Neural crest cell (in vitro differentiated cells): ENCODE results near the gene BTG2. TPM values are rescaled to one million over a fixed set of nuclear protein-coding genes. Genes with fewer than 3 reads are reported as not detected.
A peak's percentile ranks its signal among the peaks of the same experiment; 100 is the strongest.

Experiments used
- DNase-seq: peaks from one replicate; pipeline ENCODE4 v3.0.0; 2021; ENCODE audit warnings: low read depth, mixed read lengths, low spot score
- H3K27ac Mint-ChIP-seq: one replicate; pipeline ENCODE4 v1.8.0; 2021; ENCODE audit warnings: mild to moderate bottlenecking, mixed read lengths; ENCODE audit not compliant: unreplicated experiment
- H3K27me3 Mint-ChIP-seq: 2 replicates; pipeline ENCODE4 v1.8.0; 2021; ENCODE audit warnings: low read depth, mild to moderate bottlenecking, mixed read lengths
- H3K36me3 Mint-ChIP-seq: 2 replicates; pipeline ENCODE4 v1.8.0; 2021; ENCODE audit warnings: low read depth, mild to moderate bottlenecking, mixed read lengths
- H3K4me1 Mint-ChIP-seq: 2 replicates; pipeline ENCODE4 v1.8.0; 2021; ENCODE audit warnings: mixed read lengths
- H3K4me3 Mint-ChIP-seq: one replicate; pipeline ENCODE4 v1.8.0; 2021; ENCODE audit warnings: mild to moderate bottlenecking, mixed read lengths
- H3K9me3 Mint-ChIP-seq: 2 replicates; pipeline ENCODE4 v1.8.0; 2021; ENCODE audit warnings: mixed read lengths
- total RNA-seq: library from RNA; stranded (reverse); gene quantifications from 2 replicates; pipeline ENCODE4 v1.2.1, GENCODE V29; 2021
- TF ChIP-seq, protein P1 (sequence below): fragments of 200-600 bp; sonication (generic); conservative IDR thresholded peaks from 2 replicates; pipeline ENCODE4 v1.5.0; 2021; ENCODE audit warnings: antibody characterized with exemption, mild to moderate bottlenecking

BTG2 gene
- total RNA-seq, 1 donor from 2014 or later: 18.1 TPM

- no peaks in the 10 kb centered on the region for H3K27me3 Mint-ChIP-seq
- H3K27ac Mint-ChIP-seq: peak overlapping the region; percentile 86
- DNase-seq: no peak
- H3K4me1 Mint-ChIP-seq: peaks cover 29% of the 10 kb centered on the region
- H3K9me3 Mint-ChIP-seq: no peaks in the 10 kb centered on the region
- no peak overlapping the region for H3K4me3 Mint-ChIP-seq
- no peaks in the 10 kb centered on the region for H3K36me3 Mint-ChIP-seq
- TF ChIP-seq, protein P1, sequence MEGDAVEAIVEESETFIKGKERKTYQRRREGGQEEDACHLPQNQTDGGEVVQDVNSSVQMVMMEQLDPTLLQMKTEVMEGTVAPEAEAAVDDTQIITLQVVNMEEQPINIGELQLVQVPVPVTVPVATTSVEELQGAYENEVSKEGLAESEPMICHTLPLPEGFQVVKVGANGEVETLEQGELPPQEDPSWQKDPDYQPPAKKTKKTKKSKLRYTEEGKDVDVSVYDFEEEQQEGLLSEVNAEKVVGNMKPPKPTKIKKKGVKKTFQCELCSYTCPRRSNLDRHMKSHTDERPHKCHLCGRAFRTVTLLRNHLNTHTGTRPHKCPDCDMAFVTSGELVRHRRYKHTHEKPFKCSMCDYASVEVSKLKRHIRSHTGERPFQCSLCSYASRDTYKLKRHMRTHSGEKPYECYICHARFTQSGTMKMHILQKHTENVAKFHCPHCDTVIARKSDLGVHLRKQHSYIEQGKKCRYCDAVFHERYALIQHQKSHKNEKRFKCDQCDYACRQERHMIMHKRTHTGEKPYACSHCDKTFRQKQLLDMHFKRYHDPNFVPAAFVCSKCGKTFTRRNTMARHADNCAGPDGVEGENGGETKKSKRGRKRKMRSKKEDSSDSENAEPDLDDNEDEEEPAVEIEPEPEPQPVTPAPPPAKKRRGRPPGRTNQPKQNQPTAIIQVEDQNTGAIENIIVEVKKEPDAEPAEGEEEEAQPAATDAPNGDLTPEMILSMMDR: no peak
Observed at GRCh38 chr1:203274603-203275381, 30.5 kb upstream of the BTG2 start.

DNA sequence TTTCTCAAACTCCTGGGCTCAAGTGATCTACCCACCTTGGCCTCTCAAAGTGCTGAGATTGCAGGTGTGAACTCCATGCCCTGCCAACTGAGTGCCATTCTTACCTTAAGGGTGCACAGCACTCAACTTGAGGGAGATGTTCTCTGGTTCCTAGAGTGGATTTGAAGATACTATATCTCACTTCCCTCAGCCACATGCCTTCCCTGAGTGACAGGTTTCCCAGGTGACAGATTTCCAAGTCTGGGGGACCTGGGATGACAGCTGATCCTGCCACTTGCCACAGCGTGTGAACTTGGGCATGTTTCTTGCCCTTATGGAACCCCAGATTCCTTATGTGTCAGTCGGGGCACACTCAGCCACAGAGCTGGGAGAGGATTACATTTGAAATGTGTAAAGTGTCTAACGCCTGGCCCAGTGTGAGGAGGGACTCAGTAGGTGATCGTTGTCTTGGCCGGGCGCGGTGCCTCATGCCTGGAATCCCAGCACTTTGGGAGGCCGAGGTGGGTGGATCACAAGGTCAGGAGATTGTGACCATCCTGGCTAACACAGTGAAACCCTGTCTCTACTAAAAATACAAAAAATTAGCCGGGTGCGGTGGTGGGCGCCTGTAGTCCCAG lies 29.6 kb upstream of the BTG2 start:
- no peaks in the 10 kb centered on the region for H3K36me3 Mint-ChIP-seq
- H3K4me1 Mint-ChIP-seq: peaks cover 33% of the 10 kb centered on the region
- TF ChIP-seq, protein P1: no peak
- no peaks in the 10 kb centered on the region for H3K27me3 Mint-ChIP-seq
- no peak overlapping the region for H3K27ac Mint-ChIP-seq
- H3K4me3 Mint-ChIP-seq: no peak overlapping the region
- DNase-seq: no peak
- H3K9me3 Mint-ChIP-seq: no peaks in the 10 kb centered on the region

GRCh38 chr1:203276408-203276807 lies 28.9 kb upstream of the BTG2 start:
- H3K27ac Mint-ChIP-seq: no peak overlapping the region
- H3K4me1 Mint-ChIP-seq: peaks cover 30% of the 10 kb centered on the region
- H3K9me3 Mint-ChIP-seq: no peaks in the 10 kb centered on the region
- no peak for DNase-seq
- no peaks in the 10 kb centered on the region for H3K36me3 Mint-ChIP-seq
- TF ChIP-seq, protein P1: no peak
- H3K4me3 Mint-ChIP-seq: no peak overlapping the region
- no peaks in the 10 kb centered on the region for H3K27me3 Mint-ChIP-seq

DNA sequence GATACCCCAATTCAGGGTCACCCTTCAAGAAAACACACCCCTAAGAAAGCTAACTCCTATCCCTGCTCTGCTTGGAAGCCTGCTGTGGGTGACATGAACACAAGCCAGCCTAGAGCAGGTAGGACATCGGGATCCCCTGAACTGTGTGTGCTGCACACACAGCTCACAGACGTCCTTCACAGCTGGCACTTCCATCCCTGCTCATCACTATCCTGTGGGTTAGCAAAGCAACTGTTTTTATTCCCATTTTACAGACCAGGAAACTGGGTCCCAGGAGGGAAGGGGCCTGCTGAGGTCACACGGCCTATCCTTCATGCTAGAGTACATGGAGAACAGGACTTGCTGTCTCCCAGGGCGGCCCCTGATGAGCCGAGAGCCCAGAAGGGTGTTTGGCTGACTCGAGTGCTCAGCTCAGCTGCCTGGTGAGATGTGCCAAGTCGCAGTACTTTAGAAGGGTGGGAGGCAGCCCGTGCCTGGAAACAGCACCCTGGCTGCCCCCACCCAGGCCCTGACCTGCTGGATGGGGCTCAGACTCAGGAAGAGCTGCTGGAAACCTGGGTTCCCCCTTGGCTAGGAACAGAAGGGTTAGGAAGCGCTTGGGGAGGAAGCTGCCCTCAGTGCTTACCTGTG lies 28.3 kb upstream of the BTG2 start:
- Mint-ChIP-seq H3K9me3 (no peaks in the 10 kb centered on the region), H3K27me3 (no peaks in the 10 kb centered on the region), H3K36me3 (no peaks in the 10 kb centered on the region), H3K27ac (peak overlapping the region; percentile 50), H3K4me1 (peaks cover 33% of the 10 kb centered on the region), H3K4me3 (no peak overlapping the region)
- DNase-seq: no peak
- TF ChIP-seq, protein P1: no peak

DNA sequence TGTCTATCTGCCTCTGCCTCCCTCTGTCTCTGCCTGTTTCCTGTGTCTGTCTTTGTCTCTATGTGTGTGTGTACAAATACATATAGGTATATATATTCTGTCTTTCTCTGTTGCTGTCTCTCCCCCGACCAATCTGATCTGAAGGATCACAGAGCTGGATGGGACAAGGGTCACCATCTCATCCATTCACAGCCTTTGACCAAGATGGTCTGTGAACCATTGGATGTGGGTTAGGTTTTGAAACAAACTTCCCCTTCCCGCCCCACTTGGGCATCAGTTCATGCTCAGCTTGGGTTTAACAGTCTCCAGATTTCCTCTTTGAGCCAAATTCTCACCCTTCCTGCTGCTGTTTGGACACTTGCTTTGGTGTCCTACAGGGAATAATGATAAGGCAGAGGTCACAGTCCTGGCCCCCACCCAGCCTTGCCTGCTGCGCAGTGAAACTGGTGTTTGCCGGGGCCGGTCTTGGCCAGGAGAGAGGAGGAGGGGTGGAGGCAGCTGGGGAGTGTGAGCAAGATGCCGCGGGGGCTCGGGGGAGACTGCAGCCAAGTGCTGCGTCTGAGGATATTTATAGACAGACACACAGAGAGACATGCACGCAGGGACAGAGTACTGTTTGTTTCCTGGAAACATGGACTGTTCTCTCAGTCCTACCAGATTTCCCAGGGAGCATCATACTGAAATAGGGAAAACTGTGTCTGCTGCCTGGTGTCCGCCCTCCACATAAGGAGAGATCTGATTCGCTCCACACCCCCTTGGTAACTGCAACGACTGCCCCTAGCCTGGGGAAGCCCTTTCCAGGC lies 27.0 kb upstream of the BTG2 start:
- peak; percentile 43 for DNase-seq

More for the DNA sequence above, 27.0 kb upstream of the BTG2 start:
- Mint-ChIP-seq H3K27ac (peak overlapping the region; percentile 70), H3K4me1 (peaks cover 46% of the 10 kb centered on the region), H3K36me3 (no peaks in the 10 kb centered on the region), H3K4me3 (peak overlapping the region; percentile 52), H3K27me3 (no peaks in the 10 kb centered on the region), H3K9me3 (no peaks in the 10 kb centered on the region)
- TF ChIP-seq, protein P1: no peak
